HEK293 (cell line): ENCODE results near the gene HLA-C.

Source experiments
- CTCF ChIA-PET: fragments of 350-600 bp; formaldehyde crosslinking; extraction: SDS; loops from one replicate; lab custom pipeline; 2021; ENCODE audit warnings: antibody characterized with exemption; lab: Yijun Ruan, JAX
- POLR2A ChIA-PET: fragments of 300-600 bp; formaldehyde crosslinking; extraction: SDS; loops from one replicate; lab custom pipeline; 2020; ENCODE audit warnings: antibody characterized with exemption, inconsistent platforms; lab: Yijun Ruan, JAX
- H3K27ac ChIP-seq: fragments of 200-500 bp; sonication (Bioruptor generic); 2 replicates; pipeline ENCODE4 v1.5.1; 2014; ENCODE audit warnings: low read depth, low read length, control low read depth, inconsistent platforms; ENCODE audit errors: extremely low read depth
- H3K36me3 ChIP-seq, 2 experiments: fragments of 200-500 bp in 1 of 2; sonication (Bioruptor generic) in 1 of 2; 1 replicate in 1 of 2; 2 replicates in 1 of 2; pipeline ENCODE4 v1.5.1; 2014 to 2017; ENCODE audit warnings: inconsistent platforms in 2 of 2, low read length in 2 of 2; ENCODE audit not compliant: control insufficient read depth in 2 of 2, insufficient read depth in 1 of 2
- H3K4me1 ChIP-seq: fragments of 200-500 bp; sonication (Bioruptor generic); 2 replicates; pipeline ENCODE4 v1.5.1; 2014; ENCODE audit warnings: mild to moderate bottlenecking, low read length, inconsistent platforms; ENCODE audit not compliant: control insufficient read depth, insufficient read depth
- H3K4me3 ChIP-seq: 2 replicates; pipeline ENCODE4 v1.5.1; 2011; ENCODE audit warnings: low read depth, mild to moderate bottlenecking, control low read depth, low read length, moderate library complexity
- H3K9me3 ChIP-seq: fragments of 200-500 bp; sonication (Bioruptor generic); 2 replicates; pipeline ENCODE4 v1.5.1; 2014; ENCODE audit warnings: low read depth, low read length, inconsistent platforms; ENCODE audit not compliant: control insufficient read depth, insufficient read depth
- BCL11B ChIP-seq: fragments of 450-650 bp; formaldehyde crosslinking; IDR thresholded peaks from 2 replicates; pipeline ENCODE4 v1.5.1; 2016; ENCODE audit warnings: low read depth, missing biosample characterization, missing genetic modification characterization
- ELK4 ChIP-seq: IDR thresholded peaks from 2 replicates; pipeline ENCODE4 v1.6.1; 2011; ENCODE audit warnings: mild to moderate bottlenecking, low read depth, low read length, borderline replicate concordance
- HOXC10 ChIP-seq: sonication (generic); formaldehyde crosslinking; IDR thresholded peaks from 2 replicates; pipeline ENCODE4 v1.8.1; 2023; ENCODE audit warnings: mild to moderate bottlenecking, missing genetic modification reagents
- PRDM2 ChIP-seq: fragments of 450-650 bp; formaldehyde crosslinking; IDR thresholded peaks from 2 replicates; pipeline ENCODE4 v1.5.1; 2016; ENCODE audit warnings: missing biosample characterization, missing genetic modification characterization, borderline replicate concordance
- REST ChIP-seq: fragments of 450-650 bp; formaldehyde crosslinking; IDR thresholded peaks from 2 replicates; pipeline ENCODE4 v1.5.1; 2016; ENCODE audit warnings: missing biosample characterization, missing genetic modification characterization
- SP3 ChIP-seq: fragments of 450-650 bp; formaldehyde crosslinking; IDR thresholded peaks from 2 replicates; pipeline ENCODE4 v1.5.1; 2016; ENCODE audit warnings: missing biosample characterization, missing genetic modification characterization
- WT1 ChIP-seq: fragments of 450-650 bp; formaldehyde crosslinking; IDR thresholded peaks from 2 replicates; pipeline ENCODE4 v1.5.1; 2016; ENCODE audit warnings: missing biosample characterization, missing genetic modification characterization
- ZFP37 ChIP-seq: fragments of 450-650 bp; formaldehyde crosslinking; IDR thresholded peaks from 2 replicates; pipeline ENCODE4 v1.5.1; 2016; ENCODE audit warnings: missing biosample characterization, missing genetic modification characterization
- ZNF133 ChIP-seq: fragments of 450-650 bp; formaldehyde crosslinking; IDR thresholded peaks from 2 replicates; pipeline ENCODE4 v1.5.1; 2016; ENCODE audit warnings: missing biosample characterization, missing genetic modification characterization
- ZNF155 ChIP-seq: fragments of 450-650 bp; formaldehyde crosslinking; IDR thresholded peaks from 2 replicates; pipeline ENCODE4 v1.5.1; 2016; ENCODE audit warnings: missing biosample characterization, missing genetic modification characterization
- ZNF174 ChIP-seq: fragments of 450-650 bp; formaldehyde crosslinking; IDR thresholded peaks from 2 replicates; pipeline ENCODE4 v1.5.0; 2017; ENCODE audit warnings: missing biosample characterization, mild to moderate bottlenecking, missing genetic modification characterization
- ZNF211 ChIP-seq: fragments of 450-650 bp; formaldehyde crosslinking; IDR thresholded peaks from 2 replicates; pipeline ENCODE4 v1.5.1; 2016; ENCODE audit warnings: low read depth, missing biosample characterization, missing genetic modification characterization
- ZNF214 ChIP-seq: fragments of 450-650 bp; formaldehyde crosslinking; IDR thresholded peaks from 2 replicates; pipeline ENCODE4 v1.5.1; 2017; ENCODE audit warnings: missing biosample characterization, mild to moderate bottlenecking, missing genetic modification characterization, borderline replicate concordance
- ZNF274 ChIP-seq, 2 experiments: fragments of 200-500 bp in 1 of 2; fragments of 450-650 bp in 1 of 2; sonication (Bioruptor generic) in 1 of 2; formaldehyde crosslinking in 1 of 2; IDR thresholded peaks; 2 replicates each; pipeline versions ENCODE4 v1.5.1 to v1.6.1; 2014 to 2016; ENCODE audit warnings: borderline replicate concordance in 1 of 2, inconsistent platforms in 1 of 2, low read length in 1 of 2, missing biosample characterization in 1 of 2, missing genetic modification characterization in 1 of 2
- ZNF391 ChIP-seq: fragments of 450-650 bp; formaldehyde crosslinking; IDR thresholded peaks from 2 replicates; pipeline ENCODE4 v1.5.1; 2016; ENCODE audit warnings: low read depth, missing biosample characterization, missing genetic modification characterization, borderline replicate concordance
- ZNF433 ChIP-seq: fragments of 450-650 bp; formaldehyde crosslinking; IDR thresholded peaks from 2 replicates; pipeline ENCODE4 v1.5.1; 2016; ENCODE audit warnings: missing biosample characterization, missing genetic modification characterization, low read depth
- ZNF501 ChIP-seq: fragments of 450-650 bp; formaldehyde crosslinking; IDR thresholded peaks from 2 replicates; pipeline ENCODE4 v1.5.1; 2016; ENCODE audit warnings: missing biosample characterization, missing genetic modification characterization
- ZNF518A ChIP-seq: fragments of 450-650 bp; formaldehyde crosslinking; conservative IDR thresholded peaks from 2 replicates; pipeline ENCODE4 v1.5.1; 2016; ENCODE audit warnings: low read depth, missing biosample characterization, missing genetic modification characterization
- ZNF585B ChIP-seq: fragments of 450-650 bp; formaldehyde crosslinking; IDR thresholded peaks from 2 replicates; pipeline ENCODE4 v1.5.1; 2016; ENCODE audit warnings: missing biosample characterization, missing genetic modification characterization
- ZNF621 ChIP-seq: fragments of 450-650 bp; formaldehyde crosslinking; IDR thresholded peaks from 2 replicates; pipeline ENCODE4 v1.5.1; 2017; ENCODE audit warnings: missing biosample characterization, missing genetic modification characterization

Gene HLA-C

GRCh38 chr6:31285982-31286381 is 14.1 kb upstream of the HLA-C start (continued):
- no peak for TF ChIP-seq PRDM2 (tag by site-specific recombination)
- no peak for TF ChIP-seq HOXC10 (CRISPR knock-in tag)
- TF ChIP-seq ZNF391 (tag by site-specific recombination): no peak
- no peak for TF ChIP-seq REST (tag by site-specific recombination)

GRCh38 chr6:31285486-31285885 is 13.6 kb upstream of the HLA-C start:
- H3K4me3 ChIP-seq: no peak overlapping the region
- no peaks in the 10 kb centered on the region for H3K9me3 ChIP-seq
- POLR2A ChIA-PET: no interaction called here
- CTCF ChIA-PET: interaction anchor here (0.7 to 1.1 kb wide), 3 partner anchors 40 to 89 kb away, joined by 3 to 5 read pairs (median 3); no protein-coding TSS in a partner anchor
- TF ChIP-seq ZNF518A (tag by site-specific recombination) (no peak), ELK4 (no peak), ZNF501 (tag by site-specific recombination) (no peak), WT1 (no peak), BCL11B (tag by site-specific recombination) (no peak), ZNF155 (no peak), ZNF211 (tag by site-specific recombination) (no peak), ZNF621 (tag by site-specific recombination) (no peak), ZNF214 (tag by site-specific recombination) (no peak), SP3 (tag by site-specific recombination) (no peak), ZFP37 (tag by site-specific recombination) (no peak), ZNF585B (tag by site-specific recombination) (no peak), ZNF433 (tag by site-specific recombination) (no peak), ZNF174 (tag by site-specific recombination) (no peak), ZNF274 (IDR thresholded peaks at IDR 0.05; ENCODE audit: low read length) (no peak), ZNF274 (tag by site-specific recombination; IDR thresholded peaks at IDR 0.05; ENCODE audit: borderline replicate concordance) (no peak), ZNF133 (tag by site-specific recombination) (no peak)
- H3K36me3 ChIP-seq: no peaks in the 10 kb centered on the region
- no peaks in the 10 kb centered on the region for H3K4me1 ChIP-seq
- H3K27ac ChIP-seq: no peak overlapping the region
